ENCODE results near the gene NARS2.

DNA sequence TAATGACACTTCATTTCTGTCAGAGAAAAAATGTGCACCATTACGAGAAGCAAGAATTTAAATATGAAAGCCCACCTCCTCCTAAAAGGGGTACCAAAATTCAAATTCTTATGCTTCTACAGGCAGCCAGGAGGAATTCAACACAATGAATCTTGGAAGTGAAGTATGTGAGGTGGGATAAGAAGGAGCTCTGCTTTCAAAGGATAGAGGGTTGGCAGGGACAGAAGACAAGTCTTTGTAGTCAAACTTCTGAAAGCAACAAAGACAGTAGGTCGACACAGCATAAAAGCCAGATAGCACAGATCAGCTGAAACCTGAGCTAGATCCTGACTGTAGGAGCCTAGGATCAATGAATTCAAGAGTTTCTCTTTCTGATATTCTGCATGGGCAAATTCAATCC lies 17.4 kb downstream of the NARS2 start:
- TF ChIP-seq EZH2 (IDR thresholded peaks at IDR 0.05; ENCODE audit: low read length, missing control alignments), result no peak
- TF ChIP-seq, protein P1, sequence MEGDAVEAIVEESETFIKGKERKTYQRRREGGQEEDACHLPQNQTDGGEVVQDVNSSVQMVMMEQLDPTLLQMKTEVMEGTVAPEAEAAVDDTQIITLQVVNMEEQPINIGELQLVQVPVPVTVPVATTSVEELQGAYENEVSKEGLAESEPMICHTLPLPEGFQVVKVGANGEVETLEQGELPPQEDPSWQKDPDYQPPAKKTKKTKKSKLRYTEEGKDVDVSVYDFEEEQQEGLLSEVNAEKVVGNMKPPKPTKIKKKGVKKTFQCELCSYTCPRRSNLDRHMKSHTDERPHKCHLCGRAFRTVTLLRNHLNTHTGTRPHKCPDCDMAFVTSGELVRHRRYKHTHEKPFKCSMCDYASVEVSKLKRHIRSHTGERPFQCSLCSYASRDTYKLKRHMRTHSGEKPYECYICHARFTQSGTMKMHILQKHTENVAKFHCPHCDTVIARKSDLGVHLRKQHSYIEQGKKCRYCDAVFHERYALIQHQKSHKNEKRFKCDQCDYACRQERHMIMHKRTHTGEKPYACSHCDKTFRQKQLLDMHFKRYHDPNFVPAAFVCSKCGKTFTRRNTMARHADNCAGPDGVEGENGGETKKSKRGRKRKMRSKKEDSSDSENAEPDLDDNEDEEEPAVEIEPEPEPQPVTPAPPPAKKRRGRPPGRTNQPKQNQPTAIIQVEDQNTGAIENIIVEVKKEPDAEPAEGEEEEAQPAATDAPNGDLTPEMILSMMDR (conservative IDR thresholded peaks at IDR 0.05 in 1 of 2, IDR thresholded peaks at IDR 0.05 in 1 of 2; ENCODE audit: low read depth in 1 of 2, low read length in 2 of 2), result no peak

All from fibroblast of lung (primary cell).